Measurements from ENCODE around the gene LHX6.

The LHX6 gene

DNA sequence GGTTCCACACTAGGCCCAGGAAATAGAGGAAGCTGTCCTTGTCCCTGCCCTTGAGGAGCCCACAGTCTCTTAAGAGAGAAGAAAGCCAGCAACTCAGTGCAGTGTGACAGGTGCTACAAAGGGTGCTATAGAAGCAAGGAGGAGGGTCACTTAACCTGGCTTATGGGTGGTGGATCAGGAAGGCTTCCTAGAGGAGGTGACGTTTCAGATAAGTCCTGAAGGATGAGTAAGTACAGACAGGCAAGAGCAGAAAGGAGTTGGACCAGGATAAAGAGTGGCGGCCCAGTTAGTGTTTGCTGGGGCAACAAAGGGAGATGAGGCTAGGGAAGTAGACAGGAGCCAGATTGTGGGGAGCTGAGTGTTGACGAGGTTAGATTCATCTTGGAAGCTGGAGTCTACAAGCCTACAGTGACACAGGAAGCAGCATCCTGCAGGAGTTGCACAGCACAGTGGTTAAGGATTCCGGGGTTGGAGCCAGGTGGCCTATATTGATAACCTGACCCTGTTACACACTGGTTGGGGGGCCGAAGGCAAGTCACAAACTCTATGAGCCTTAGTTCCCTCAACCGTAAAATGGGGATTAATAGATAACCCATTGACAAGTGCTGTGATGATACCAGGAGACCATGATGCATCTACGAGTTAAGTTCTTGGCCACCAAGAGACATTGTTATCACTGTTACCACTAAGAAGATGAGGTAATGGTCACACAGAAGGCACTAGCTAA is 5.4 kb upstream of the LHX6 start:
- no peak for DNase-seq (ENCODE audit: low read depth)

DNA sequence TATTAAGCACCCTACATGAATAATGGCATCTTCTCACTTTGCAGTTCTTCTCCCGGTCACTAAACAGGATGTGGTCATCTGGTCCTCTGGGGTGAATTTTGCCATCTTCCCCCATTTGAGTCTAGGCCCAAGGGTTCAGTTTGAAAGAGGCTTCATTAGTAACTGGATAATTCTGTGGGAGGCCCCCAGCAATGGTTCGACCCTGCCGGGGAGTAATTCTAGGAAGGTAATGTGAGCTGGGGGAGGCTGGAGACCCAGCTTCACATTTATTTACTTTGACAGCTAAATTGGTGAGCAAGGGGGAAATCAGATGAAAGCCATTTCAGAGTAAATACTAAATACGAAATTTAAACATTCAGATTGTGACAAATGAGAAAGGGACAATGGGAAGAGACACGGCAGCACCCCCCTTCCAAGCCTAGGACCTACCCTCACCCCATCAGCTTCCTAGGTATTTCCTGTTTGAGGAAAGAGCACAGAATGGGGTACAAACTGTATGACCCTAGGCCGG is 4.1 kb upstream of the LHX6 start:
- no peak for DNase-seq (ENCODE audit: low read depth)

DNA sequence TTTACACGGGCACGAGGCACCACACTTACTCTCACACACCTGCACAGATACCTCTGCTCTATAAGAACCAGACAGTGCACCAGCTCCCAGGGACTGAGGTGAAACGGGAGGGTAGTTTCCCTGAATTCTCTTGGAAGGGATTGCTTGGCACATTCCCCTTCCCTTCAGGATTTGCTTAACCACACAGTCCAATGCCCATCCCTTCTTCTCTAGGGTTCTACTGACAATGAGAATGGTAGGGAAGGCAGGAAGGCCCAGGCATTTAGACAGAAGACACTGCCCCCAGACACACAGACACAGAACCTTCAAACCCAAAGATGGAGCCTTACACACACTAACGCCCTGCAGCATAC is 704 bp upstream of the LHX6 start:
- no peak for DNase-seq (ENCODE audit: low read depth)

DNA sequence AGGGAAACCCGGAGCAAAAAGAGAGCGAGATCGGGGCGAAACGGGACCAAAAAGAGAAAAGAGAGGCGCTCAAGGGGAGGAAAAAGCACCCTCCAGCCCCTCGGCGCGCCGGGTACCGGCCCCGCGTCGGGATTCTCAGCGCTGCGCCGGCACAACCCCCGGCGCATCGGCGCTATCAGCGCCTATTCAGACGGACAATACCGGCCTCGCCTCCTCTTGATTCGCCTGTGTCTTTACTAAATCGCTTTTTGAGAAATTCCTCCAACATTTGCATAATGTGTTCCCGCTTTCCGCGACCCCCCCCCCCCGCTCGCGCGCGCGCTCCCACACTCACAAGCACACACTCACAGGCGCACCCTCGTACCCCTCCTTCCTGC is 578 bp downstream of the LHX6 start:
- no peak for DNase-seq (ENCODE audit: low read depth)

DNA sequence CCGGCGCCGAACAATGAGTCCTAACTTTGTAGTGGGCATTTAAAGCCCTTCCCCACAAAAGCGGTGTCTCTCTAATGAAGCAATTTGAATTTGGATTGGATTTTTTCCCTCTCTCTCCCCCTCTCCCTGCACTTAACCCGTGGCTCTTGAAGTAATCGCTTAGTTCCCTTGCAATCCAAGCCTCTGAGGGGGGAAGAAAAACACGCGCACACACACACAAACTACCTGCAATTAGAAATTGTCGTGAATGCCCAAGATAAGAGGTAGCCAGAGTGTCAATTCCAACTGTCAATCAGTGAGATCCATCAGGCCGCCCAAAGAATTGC is 1.2 kb downstream of the LHX6 start:
- no peak for DNase-seq (ENCODE audit: low read depth)

DNA sequence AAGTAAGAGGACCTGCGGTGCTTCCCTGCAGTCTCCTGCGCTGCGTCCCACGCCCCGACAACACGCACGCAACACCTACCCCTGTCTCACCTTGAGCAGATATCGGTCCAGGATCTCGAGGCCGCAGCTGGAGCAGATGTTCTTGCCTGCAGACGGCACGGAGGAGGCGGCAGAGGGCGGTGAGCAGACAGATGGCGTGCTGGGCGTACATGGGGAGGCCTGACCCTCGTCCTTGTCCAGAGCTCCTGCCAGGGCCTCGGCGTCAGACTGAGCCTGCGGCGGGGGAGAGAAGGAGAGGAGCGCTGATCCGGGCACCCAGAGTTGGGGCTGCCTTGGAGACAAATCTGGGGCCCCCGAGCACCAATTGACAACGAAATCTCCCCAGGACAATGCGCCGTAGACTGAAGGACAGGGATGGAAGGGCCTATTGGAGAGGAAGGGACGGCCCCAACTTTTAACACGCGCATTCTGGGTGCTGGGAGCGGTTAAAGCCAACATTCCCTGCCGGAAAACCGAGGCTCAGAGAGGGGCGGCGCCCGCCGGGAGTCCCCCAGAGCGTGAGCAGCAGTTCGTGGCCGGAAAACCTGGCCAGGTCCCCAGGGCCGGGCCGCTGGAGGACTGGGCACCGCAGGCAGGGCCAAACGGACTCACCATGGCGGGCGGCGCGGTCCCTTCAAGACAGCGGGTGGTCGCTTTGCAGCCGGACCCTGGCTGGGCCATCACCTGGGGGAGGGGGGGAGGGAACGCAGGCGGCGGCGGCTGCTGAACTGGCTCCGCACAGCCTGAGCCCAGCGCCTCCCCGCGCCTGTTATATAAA is 1.8 kb downstream of the LHX6 start:
- no peak for DNase-seq (ENCODE audit: low read depth)

DNA sequence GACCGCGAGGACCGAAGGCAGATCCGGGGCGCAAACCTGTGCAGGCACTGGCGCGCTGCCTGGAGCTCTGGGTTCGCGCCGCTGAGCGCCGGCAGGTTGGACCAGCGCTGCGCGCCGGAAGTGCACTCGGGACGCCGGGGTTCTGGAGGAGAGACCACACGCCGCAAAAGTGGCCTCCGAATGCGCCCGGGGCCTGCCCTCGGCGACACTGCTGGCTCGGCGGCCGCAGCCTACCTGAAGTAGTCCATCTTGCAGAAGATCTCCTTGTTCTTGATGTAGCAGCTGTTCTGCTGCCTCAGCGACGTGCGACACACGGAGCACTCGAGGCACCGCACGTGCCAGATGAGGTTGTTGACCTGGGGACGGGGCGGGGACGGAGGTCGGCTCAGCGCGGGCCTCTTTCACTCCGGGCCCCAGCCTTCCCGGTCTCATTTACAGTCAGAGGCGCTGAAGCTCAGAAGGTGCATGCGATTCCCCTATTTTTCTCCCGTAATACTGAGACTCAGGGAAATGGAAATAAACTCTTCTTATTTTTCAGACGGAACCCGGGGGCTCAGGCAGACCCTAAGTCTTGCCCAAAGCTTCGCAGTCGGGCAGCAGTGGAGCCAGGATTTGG is 2.5 kb downstream of the LHX6 start:
- DNase-seq (ENCODE audit: low read depth) = no peak

DNA sequence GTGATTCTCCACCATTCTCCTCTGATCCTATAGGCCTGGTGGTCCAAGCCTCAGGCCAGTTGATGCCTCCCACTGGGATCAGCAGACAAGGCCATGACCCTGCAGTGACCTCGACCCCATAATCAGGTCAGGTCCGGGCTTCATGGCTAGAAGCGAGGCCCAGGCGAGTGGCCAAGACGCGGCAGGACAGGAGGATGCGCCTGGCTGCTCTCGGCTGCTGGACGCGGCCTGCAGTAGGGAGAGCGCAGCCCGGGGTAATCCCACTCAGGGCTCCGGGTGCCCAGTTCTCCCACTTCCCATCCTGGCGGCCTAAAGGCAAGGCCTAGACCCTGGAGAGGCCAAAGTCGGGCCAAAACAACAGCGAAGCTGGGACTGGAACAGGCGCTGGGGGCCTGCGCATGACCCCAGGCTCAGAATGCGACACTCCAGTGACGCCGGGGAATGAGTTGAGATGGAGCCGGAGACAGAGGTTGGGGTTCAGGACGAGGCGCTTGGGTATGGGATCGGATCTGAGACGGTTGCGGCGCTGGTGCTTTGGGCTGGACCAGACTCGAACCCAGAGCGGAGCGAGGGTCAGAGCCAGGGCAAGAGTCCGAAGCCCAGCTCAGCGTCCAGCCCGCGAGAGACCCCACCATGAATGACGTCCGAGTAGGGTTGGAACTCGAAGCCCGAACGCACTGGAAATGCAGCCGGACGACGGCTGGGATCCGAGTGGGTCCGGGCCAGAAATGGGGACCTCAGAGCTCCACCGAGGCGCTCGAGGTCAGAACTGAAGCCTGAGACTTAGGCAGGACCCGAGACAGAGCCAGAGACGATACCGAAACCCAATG is 3.2 kb downstream of the LHX6 start:
- DNase-seq (ENCODE audit: low read depth) = no peak

DNA sequence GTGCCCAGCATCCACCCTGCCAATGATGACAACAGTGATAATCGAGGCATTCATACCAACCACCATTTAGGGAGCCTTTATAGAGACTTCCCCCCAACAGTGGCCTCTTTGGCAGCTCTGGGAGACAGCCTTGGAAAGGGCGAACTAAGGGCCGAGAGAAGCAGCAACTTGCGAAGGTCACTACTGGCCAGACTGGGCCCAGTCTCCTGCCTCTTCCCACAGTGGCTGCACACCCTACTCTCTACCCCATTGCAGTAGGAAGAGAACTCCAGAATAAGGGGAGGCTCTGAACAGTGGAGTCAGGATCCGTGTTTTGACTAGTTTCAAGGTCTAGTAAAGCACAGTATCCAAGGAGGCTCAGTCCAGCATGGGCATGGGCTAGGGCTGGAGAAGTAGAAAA is 5.3 kb downstream of the LHX6 start:
- DNase-seq (ENCODE audit: low read depth) = no peak

DNA sequence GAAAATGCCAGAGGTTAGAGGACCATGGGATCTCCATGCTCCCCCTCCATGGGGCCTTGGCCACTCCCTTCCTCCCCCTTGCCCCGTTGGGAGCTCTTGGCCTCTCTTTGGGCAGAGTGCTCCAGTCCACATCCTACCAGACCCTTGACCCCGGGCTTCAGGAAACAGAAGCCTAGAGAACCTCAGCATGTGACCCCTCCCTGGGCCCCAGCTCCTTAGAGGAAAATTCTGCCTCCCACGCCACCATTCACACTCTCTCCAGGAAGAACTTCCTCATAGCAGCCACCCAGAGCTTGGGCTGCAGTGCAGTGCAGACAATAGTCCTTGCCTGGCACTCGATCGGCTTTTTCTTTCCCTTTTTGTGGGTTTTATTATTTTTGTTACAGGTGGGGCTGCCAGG is 6.0 kb downstream of the LHX6 start:
- DNase-seq (ENCODE audit: low read depth) = no peak

DNA sequence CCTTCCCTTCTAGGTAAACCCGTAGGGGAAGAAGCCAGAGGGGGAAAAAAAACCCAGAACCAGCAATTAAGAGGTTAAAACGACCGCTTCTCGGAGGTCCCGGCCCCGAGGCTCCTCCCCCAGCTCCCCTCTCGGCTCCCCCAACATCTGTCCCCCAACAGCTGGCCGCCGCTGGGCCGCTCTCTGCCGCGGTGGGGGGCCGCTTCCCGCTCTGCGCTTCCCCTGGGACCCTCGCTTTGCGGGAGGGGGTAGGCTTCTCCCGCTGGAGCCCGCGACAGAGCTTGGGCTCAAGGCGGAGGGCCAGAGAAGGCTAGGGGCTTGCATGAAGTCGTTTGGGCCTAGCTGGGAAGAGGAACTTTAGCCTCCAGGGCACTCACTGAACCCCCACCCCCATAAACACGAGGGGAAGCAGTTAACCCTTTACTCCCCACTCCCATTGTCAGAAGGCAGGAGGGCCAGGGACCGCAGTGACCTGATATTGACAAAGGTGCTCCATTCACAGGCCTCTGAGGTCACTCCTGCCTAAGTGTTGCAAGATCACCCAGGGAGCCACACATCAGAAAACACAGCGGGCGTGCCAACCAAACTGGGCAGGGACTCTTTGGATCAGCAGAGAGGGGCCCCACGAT is 7.5 kb downstream of the LHX6 start:
- DNase-seq (ENCODE audit: low read depth) = no peak

DNA sequence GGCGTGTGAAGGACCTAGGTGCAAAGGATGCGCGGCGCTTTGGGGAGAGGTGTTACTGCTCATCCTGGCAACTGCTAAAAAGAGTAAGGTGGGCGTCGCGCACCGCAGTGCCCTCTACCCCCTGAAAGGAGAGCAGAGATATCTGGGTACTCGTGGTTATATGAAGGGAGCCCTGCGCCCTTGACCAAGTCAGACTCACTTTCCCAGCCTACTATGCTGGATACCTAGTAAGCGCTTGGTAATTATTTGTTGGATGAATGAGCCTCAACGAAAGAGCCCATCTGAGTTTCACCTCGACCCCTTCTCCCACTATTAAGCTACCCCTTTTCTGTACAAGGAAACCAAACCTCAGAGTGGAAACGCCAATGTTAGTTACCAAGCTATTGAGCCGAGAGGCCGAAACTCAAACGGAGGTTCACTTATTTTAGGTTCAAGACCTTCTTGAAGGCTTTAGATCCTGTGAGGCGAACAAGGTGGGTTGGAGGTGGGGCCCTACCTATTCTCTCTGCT is 8.0 kb downstream of the LHX6 start:
- DNase-seq (ENCODE audit: low read depth) = no peak

DNA sequence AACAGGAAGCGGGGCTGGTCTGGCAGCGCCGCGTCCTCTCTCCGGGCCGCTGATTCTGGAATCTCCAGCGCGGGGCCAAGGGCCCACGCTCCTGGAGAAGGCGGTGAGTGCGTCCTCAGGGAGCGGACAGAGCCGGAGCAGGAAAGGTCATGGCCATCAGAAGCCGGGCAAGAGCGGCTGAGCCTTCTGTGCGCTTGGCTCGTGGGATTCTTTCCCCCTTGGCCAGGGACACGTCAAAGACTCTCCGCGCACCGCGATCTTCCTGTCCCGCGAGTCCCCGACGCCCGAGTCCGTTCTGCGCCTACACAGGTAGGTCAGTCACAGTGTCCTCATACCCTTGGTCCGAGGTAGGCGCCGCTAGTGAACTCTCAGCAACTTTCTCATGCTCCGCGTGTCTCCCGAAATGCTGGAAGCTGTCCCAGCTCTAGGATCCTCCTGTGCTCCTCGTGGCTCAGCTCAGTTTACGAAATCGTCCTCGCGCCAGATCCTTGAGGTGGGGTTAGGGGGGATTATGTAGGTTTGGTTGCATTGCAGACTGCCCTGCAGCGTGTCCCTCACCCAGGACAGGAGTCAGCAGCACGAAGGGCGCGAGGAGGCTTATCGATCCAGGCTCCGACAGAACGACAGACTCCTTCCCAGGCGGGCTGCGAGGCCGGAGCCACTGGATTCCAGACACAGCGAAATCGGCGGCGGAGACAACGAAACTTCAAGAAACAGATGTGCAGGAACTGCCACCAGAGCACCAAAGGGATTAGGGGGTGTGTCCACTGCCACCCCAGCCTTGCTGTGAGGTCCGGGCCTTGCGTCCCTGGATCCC is 8.7 kb downstream of the LHX6 start:
- no peak for DNase-seq (ENCODE audit: low read depth)

DNA sequence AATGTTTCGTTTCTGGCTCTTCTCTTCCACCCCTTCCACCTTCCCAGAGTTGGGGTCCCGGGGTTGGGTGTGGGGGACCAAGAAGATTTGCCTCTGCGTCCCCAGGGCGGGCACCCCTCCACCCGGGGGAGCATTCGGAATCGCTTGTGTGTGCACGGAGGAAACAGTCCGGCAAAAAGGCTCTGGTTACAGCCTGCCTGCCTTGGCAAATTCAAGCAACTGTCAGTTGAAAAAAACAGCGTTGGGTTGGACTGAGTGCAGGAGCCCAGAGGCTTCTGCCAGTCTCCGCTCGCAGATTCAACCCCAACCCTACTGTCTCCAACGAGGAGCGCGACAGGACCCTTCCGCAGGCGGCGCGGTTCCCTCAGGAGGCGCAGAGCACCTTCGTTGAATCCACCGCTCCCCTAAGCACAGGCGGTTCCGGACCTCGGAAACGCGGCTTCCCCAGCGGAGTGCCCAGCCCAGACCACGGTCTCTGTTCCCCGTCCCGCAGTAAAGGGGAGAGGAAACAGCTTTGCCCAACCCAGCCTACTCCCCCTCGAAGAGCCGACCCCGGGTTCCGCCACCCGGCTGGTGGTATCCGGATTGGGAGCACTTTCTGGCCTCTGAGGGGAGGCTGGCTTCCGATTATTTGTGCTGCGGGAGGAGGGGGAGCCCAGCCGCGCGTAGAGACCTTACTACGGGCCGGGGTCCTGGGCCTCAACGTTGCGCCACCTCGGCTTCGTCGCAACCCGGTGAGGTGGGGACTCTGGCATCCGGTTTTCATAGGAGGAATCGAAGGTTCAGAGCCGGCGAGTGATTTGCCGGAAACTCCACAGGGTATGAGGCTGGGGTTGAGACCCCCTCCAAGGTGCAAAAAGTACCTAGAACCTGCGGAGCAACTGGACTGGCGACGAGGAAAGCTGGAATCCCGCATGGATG is 9.6 kb downstream of the LHX6 start:
- DNase-seq (ENCODE audit: low read depth) = no peak

DNA sequence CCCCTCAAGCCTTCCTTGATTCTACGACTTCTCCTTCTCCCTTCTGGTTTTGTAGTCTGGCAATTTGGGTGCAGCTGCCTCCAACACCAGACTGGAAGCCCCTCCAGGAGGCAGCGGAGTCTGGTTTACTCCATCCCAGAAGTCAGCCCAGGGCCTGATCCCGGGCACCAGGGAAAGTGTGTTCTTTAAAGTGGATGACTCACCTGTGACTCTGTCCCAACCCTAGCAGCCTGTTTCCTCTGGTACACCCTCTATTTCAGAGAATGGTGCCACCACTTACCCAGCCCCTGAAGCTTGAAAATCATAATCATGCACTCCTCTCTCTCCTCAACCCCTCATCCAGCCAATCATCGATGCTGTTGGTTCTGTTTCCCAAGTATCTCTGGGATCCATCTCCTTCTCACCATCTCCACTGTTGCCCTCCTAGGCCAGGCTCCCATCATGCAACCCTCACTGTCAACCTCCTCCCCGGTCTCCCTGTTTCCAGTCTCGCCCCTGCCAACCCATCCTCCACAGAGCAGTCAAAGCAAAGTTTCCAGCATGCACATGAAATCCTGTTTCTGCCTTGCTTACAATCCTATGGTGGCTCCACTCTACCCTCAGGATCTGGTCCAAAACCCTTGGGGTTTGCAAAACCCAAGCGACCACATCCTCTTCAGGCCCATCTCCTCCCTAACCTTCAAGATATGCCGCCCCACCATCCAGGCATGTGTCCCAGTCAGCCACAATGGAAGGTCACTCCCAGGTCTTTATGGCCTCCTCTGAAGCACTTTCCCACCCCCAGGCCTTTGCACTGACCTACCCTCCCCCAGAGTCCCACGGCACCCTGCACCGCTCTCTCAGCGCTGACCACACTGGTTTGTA is 10.5 kb downstream of the LHX6 start:
- no peak for DNase-seq (ENCODE audit: low read depth)

DNA sequence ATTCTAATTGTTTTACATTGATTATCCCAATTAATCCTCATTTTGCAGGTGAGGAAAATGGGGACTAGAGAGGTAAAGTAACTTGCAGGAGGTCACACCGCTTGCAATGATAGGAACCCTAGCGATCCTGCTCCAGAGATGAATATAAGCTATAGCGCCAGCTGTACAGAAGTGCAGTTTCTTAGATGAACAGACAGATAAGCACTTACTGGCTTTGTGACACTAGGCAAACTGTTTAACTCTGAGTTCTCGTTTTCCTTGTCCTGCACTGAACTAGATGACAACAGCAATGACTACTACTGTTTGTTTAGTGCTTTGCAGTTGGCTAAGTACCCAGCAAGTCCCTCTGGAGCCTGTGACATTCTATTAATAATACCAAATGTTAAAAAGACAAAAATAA is 11.1 kb downstream of the LHX6 start:
- DNase-seq (ENCODE audit: low read depth) = no peak

DNA sequence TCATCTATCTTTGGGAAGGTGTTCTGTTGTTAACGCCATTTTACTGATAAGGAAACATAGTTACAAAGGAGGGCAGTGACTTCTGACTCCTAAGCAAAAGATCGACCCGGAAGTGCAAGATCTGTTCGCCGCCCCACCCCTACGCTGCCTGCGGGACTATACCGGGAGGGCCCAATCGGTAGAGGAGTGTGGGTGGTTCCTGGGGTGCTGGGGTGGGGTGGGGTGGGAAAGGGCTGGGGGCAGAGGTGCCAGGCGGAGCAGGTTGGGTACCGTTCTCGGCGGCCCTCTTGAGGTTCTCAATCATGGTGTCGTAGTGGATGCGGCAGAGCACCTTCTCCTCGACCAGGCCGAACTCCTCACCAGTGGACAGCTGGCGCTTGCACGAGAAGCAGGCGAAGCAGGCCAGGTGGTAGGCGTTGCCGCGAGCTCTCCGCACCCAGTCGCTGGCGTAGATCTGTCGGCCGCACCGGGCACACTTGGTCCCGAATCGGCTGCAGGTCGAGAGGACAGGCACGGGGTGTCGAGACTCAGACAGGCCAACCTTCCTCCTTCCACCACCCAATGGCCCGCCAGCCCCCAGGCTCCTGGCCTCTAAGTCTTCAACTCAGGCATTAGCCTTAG is 11.8 kb downstream of the LHX6 start:
- DNase-seq (ENCODE audit: low read depth) = no peak

DNA sequence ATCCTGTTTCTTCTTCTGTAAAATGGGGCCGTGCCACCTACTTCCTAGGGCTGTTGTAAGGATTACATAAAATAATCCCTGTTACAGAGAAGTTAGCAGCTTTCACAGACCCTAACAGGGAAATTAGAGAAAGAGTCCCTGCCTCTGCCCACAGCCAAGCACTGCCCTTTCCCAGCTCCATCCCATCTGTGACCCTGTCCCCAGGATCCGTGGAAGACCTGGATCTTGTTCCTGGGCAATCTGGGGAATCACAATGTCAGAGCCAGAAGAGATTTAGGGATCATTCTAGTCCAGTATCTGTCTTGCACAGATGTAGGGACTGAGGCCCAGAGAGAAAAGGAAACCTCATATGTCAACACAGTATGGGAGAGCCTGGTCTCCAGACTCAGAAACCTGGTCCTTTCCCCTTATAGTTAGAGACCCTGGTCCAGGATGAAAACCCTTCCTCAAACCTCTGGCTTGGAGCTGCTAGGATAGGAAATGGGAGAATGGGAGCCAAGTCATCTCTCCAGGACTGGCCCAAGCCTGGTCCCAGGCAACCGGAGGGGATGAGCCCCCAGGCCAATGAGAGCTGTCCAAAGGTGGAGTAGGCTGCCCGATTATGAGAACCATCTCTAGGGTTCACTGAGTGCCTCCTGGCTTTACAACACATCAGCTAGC is 12.5 kb downstream of the LHX6 start:
- DNase-seq (ENCODE audit: low read depth) = no peak
